Measurements from ENCODE around the gene RAB28.

DNA sequence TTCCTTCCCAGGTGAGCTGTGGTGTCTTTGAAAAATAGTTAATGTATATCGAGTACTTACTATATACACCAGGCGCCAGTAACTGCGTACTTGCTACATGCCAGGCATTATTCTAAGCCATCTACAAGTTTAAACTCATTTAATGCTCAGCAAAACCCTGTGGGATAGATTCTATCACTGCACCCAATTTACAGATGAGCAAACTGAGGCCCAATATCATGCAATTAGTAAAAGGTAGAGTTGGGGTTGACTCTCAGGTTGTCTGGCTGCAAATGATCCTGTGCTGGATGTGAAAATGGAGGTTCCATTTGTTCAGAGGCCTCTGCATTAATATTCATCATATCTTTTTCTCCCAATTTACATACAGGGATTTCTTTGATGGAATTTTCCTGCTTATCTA, 42.5 kb upstream of the RAB28 start:
- TF ChIP-seq POLR2AphosphoS5 (IDR thresholded peaks at IDR 0.05; ENCODE audit: low read depth, low read length) (no peak), SP2 (IDR thresholded peaks at IDR 0.05; ENCODE audit: low read length) (no peak), CTCF (IDR thresholded peaks at IDR 0.05; ENCODE audit: control extremely low read depth in 1 of 3, insufficient read depth in 1 of 3, low read depth in 1 of 3, low read length in 3 of 3) (no peak), EP300 (IDR thresholded peaks at IDR 0.05; ENCODE audit: borderline replicate concordance in 1 of 2, low read depth in 2 of 2, low read length in 2 of 2) (no peak), SAP30 (IDR thresholded peaks at IDR 0.05; ENCODE audit: insufficient read depth, insufficient replicate concordance, low read length) (no peak), EZH2 (IDR thresholded peaks at IDR 0.05; ENCODE audit: low read depth, low read length, severe bottlenecking) (no peak), POLR2A (IDR thresholded peaks at IDR 0.05; ENCODE audit: control extremely low read depth in 1 of 2, low read depth in 2 of 2, low read length in 2 of 2) (no peak), YY1 (IDR thresholded peaks at IDR 0.05; ENCODE audit: low read depth, low read length) (no peak), PHF8 (conservative IDR thresholded peaks at IDR 0.05; ENCODE audit: low read depth, low read length) (no peak)
- TF ChIP-seq, protein P1, sequence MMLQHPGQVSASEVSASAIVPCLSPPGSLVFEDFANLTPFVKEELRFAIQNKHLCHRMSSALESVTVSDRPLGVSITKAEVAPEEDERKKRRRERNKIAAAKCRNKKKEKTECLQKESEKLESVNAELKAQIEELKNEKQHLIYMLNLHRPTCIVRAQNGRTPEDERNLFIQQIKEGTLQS (IDR thresholded peaks at IDR 0.05; ENCODE audit: insufficient read depth, low read depth, low read length) = no peak

All from H1 (cell line).